GM10847 (cell line): Measurements from ENCODE around the gene FAM83B.

Experiments
- POLR2A ChIP-seq: IDR thresholded peaks from 2 replicates; pipeline ENCODE4 v1.6.1; 2011; ENCODE audit not compliant: insufficient read length; ENCODE audit errors: extremely low read depth

FAM83B gene

DNA sequence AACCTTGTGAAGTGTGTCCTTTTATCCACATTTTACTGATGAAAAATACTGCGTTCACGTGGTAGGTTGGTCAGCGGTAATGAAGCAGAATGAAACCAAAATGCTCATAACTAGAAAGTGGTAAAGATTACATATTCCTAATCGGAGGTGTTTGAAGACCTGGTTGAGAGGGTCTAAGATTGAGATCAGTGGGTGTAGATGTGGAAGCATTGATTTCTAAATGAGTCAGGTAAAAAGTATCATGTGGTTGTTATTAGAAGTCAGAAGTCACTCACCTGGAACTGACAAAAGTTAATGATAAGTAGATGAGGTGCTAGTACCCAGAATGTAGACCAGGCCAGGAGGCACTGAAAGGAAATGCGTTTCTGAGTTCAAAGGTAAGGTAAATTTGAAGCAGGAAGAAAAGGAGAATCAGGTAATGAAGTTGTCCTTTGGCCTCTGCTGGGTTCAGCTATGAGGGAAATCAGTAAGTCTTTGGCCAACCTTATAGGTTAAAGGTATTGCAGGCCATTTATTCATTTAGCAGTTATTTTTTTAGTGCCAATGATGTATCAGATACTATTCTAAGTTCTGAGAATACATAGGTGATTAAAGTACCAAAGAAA lies 31.2 kb downstream of the FAM83B start:
- no peak for TF ChIP-seq POLR2A

DNA sequence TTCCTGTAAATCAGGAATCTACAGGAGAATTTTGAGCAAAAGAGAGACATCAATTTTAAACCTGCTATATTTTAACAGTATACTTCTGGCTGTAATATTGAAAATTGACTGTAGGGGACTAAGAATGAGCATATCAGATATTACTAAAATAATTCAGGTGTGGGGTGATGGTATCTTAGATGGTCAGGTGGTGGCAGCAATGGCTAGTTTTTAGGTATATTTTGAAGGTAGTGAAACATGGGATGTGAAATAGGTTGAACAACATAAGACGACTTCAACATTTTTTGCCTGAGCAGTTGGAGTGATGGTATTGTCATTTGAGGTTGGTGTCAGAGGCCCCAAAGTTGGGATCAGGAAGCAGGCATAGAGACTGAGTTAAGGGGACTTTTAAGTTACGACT lies 32.1 kb downstream of the FAM83B start:
- TF ChIP-seq POLR2A, result no peak

DNA sequence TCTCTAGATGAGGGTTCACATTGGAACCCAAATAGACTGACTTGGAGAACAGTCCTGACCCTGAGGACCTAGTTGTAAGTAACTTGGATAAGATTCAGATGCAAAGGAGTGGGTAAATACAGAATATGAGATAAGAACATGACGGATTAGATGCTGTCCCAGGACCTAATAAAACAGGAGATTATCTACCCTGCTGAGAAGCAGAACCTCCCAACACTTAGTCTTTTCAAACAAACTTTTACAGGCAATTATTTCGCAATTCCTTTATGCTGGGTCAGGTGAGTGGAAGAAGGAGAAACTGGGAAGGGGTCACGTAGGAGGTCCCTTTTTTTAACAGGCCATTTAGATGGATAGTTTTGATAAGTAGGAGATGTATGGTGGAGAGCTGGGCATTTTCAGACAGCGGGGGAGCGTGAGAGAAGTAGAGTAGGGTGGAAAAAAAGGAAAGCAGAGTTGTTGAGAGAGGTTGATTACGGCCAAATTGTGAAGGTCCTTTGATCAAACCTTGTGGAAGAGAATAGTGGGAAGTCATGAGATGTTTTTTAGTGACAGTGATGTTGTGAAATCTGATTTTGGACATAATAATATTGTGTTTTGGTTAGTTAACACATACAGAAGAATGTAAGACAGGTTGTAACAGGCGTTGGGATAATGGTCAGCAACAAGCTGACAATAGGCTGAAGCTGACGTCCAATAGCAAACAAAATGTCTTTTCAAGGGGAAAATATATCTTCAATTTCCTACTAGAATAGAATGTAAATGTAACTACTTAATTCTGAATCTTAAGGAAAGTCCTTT lies 32.8 kb downstream of the FAM83B start:
- no peak for TF ChIP-seq POLR2A

DNA sequence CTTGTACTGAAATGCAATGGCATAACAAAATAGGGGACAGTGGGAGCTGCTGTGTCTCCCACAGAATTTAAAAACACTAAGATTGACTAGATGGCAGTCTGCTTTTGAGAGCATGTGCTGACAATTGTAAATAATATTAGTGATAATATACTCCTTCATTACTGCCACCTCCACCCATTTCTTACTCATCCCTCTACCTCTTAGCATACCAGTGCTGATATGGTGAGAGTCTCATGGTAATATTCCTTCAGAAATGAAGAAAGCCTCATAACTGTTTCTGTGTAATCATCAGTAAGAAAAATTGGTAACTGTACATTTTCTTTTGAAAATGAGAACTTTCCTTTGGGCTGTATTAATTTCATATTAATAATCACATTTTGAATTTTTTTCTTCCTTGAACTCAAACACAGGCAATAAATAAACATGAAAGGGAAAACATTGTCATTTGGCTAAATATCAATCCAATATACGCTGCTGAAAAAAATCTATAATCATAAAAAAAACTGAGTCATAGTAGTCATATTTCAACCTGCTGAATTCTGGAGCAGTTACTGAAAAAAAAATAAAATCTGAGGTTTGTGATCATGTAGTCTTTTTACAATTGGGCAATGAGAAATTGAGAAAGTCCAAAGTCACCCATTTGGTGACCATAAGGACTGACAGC lies 34.6 kb downstream of the FAM83B start:
- TF ChIP-seq POLR2A, result no peak

DNA sequence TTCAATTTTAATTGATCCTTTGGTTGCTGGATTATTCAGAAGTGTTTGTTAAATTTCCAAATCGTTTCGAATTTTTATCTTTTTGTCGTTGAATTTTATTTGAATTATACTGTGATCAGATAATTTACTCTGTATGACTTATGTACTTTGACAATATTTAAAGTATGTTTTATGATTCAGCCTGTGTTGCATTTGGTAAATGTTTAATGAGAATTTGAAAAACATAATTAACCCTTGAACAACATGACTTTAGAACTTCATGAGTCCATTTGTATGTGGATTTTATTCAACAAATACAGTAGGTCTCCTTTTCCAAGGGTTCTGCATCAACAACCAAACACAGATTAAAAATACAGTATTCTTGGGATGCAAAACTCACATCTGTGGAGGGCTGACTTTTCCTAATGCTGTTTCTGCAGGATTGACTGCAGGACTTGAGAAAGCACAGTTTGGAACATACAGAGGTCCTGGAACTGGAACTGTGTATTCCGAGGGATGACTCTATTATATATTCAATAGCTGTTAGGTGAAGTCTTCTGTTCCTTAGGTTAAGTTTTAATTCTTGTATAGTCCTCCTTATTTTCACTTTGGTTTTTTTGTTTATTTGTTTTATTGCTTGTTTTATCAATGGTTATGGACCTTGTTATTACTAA lies 40.5 kb downstream of the FAM83B start:
- TF ChIP-seq POLR2A, result no peak

DNA sequence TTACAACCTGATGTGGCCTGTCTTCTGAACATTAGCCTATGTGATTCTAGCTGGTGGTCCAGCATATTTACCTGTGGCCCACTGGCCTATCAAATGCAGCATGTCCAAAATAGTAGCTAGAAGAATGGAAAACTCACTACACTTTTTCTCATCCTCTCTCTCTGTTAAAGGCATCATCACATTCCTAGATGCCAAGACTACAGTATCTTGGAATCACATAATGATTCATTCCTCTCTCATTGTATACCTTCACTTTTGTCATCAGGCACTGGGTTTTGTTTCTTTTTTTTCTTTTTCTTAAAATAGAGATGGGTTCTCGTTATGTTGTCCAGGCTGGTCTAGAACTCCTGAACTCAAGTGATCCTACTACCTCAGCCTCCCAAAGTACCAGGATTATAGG lies 45.0 kb downstream of the FAM83B start:
- TF ChIP-seq POLR2A, result no peak

DNA sequence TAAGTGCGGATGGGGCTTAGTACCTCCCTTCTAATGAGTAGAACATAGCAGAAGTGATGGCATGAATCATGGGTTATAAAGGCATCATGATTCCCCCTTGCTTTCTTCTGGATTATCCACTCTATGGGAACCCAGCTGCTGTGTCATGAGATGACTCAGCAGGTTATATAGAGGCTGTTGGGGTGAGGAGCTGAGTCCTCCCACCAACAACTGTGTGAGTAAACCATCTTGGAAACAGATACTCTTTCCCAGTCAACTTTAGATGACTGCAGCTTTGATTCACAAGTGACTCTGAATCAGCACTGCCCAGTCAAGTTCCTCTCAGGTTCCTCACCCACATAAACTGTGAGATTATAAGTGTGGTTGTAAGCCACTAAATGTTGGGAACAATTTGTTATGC lies 46.3 kb downstream of the FAM83B start:
- no peak for TF ChIP-seq POLR2A

DNA sequence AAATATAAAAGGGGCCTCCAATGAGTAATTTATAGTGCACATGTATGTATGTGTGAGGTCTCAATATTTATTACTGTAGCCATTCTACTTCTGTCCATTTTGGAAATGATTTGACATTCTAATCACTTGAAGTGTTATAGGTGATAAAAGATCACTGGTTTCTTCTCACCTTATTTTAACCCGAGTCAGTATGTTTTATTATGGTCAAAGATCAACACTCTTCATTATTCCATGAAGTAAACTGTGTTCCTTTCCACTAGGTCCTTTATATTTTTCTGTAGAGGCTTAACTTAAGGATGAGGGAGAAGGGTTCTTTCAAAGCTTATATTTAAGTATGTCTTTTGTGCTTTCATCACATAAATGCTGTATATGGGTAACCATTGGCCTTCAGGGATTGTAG lies 47.2 kb downstream of the FAM83B start:
- TF ChIP-seq POLR2A, result no peak

DNA sequence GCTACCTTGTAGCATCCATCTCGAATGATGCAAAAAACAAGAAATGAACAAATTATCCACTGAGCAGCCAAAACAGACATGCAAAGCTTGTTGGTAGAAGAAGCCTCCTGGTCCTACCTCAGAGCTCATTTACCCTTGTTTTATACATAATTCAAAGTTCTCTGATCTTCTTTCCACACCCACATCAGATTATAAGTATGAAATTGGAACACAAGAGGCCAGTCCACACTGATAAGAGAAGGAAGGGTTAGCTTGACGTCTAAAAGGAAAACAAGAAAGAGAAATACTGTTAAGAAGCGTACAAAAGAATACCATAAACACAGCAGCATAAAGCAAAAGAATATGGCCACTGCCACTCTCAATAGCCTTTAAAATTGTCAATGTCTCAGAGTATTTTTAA lies 49.7 kb downstream of the FAM83B start:
- TF ChIP-seq POLR2A, result no peak

DNA sequence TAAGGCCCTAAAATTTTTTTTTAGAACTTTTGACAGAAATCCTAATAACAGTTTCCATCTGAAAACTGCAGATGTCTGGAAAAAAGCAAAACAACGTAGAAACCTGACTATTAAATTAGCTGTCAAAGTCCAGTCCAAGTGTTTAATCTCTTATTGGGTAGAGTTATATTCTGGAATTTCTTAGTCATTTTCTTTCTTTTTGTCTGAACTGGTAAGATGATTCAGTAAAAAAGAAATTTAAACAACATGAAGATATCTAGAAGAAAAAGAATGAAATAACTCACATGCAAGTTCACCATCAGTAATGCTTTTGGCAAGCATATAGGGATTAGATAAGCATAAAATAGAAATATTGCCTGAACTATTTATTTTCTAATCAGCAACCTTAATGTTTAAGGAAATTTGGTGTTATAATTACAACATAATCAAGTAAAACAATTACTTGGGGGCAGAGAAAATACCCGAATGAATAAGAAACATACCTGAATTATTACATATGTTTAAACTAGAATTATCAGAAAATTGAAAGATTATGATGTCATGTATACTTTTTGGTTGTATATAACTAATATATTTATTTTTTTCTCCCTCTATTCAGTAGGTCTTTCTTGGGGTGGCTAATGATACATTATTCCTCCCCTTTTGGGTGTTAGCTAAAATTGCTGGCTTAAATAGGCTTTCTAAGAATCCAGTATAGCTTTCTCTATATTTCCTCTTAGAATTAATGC lies 51.1 kb downstream of the FAM83B start:
- no peak for TF ChIP-seq POLR2A

DNA sequence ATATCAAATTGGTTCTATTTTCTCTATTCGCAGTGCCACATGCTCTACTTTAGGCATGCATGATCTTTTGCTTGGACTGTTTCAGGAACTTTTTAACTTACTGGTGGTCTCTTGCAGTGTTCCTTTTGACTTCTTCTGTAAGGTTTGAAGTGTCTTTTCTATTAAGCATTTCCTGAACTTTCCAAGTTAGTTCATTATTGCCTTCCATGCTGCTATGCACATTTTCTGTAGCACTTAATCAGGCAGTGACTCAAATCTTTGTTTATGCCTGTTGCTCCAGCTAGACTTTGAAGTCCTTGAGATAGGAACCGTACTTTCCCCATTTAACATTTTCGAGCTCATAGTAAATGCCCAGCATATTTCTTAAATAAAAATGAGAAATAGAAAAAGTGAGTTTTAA lies 52.2 kb downstream of the FAM83B start:
- TF ChIP-seq POLR2A, result no peak

DNA sequence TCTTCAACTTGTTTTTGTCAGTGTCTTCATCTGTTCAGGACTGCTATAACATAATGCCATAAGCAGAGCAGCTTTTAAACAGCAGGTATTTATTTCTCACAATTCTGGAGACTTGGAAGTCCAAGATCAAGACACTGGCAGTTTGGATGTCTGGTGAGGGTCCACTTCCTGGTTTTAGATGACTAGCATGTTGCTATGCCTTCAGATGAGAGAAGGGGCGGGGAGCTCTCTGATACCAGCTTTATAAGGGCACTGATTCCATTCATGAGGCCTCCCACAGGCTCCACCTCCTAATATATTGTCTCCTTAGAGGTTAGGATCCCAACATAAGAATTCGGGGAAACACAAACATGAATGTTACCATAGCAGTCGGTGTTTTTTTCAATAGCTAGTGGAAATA lies 52.9 kb downstream of the FAM83B start:
- no peak for TF ChIP-seq POLR2A

DNA sequence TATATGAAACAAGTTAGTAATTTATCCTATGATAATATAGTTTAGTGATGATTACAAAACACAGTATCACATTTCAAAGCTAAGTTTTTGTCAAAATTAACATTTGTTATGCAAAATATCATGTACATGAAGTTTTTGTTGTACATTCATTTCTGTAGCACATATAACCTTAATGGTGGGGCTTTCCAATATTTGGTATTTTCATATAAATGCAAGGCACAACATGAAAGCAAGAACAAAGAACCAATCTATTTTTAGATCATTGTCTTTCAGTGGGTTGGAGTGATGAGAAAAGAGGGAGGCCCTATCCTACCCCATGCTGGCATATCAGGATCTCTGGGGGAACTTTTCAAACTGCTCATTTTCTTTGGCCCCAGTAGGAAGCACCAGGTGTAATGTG lies 53.4 kb downstream of the FAM83B start:
- no peak for TF ChIP-seq POLR2A

DNA sequence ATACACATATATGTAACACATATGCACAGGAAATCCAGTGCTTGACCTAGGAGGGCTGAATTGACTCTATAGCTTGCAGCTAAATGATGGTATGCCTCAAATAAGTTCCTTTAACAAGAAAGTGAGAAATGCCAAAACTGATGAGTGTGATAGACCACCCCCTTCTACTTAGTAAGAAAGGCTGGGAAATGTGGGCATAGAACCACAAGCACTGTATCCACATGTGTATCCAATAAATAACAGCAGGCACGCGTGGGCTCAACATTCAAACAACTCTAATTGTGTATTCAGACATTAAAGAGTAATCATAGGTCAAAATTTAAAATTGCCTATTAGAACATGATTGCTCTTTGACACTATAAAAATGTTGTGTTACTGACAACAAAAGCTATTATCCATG lies 54.1 kb downstream of the FAM83B start:
- no peak for TF ChIP-seq POLR2A

DNA sequence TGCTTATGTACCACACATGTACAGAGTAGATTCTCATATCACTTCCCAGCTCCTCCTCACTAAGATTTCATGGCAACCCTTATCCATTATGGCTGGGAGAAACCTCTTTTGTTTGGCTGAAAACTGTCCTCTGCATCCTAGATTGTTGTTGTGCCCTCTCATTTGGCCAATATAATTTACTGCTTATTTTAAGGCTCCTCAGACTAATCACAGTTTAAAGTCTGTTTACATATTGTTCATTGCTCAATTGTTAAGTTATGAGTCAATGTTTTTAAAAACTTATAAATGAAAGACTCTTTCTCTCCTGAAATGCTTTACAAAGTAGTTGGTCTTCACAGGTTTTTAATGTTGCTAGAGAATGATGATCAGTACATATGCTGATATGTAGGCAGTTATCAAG lies 57.3 kb downstream of the FAM83B start:
- TF ChIP-seq POLR2A, result no peak
